GM21717 (cell line): Measurements from ENCODE around the gene NPTXR.
"Not testable (repeated sequence)": the region's sequence is repeated elsewhere in the genome, so short reads cannot be mapped to it uniquely, and the experiment has no call there.

Experiments
- ATAC-seq: cut with Tn5 transposase; IDR thresholded peaks from one replicate; pipeline ENCODE4 v1.9.1; 2021; ENCODE audit warnings: mild to moderate bottlenecking, moderate library complexity; ENCODE audit not compliant: unreplicated experiment

The NPTXR gene

DNA sequence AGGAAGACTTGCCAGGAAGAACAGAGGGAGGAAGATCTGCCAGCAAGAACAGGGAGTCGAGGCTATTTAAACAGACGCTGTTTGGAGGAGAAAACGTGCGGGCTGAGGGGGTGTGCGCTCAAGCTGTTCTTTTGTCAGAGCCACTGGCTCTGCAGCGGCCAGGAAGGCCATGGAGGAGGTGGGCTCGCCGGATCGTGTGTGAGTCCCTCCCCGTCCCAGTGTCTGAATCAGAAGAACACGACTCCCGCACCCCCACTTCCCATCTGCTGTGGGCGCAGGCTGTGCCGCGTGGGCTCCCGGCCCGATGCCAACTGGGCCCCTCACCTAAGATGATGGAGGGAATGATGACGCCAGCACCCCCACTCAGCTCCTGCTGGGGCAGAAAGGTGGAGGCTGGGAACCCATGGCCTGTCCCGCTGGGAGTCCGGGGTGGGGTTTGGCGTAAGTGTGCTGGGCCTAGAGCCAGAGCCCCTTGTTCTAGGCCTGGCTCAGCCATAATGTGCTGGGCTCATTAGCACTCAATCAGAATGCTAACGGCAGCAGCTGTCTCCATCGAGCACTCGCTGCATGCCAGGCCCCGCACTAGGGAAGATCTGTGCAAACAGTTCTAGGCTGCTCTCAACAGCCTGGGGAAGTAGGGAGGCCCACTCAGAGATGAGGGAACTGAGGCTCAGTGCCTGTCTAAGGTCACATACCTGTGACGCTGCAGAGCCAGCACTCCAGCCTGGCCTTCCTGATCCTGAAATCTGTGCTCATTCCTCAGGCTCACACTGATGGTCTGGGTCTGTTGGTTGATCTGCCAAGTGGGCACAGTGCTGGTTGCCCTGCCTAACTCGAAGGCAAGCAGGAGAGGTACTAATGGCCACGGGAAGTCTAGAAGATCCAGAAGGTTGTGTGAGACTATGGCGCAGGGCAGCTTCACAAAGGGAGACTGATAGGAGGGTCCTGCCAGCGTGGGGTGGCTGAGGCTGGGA, 11.5 kb downstream of the NPTXR start:
- no peak for ATAC-seq

DNA sequence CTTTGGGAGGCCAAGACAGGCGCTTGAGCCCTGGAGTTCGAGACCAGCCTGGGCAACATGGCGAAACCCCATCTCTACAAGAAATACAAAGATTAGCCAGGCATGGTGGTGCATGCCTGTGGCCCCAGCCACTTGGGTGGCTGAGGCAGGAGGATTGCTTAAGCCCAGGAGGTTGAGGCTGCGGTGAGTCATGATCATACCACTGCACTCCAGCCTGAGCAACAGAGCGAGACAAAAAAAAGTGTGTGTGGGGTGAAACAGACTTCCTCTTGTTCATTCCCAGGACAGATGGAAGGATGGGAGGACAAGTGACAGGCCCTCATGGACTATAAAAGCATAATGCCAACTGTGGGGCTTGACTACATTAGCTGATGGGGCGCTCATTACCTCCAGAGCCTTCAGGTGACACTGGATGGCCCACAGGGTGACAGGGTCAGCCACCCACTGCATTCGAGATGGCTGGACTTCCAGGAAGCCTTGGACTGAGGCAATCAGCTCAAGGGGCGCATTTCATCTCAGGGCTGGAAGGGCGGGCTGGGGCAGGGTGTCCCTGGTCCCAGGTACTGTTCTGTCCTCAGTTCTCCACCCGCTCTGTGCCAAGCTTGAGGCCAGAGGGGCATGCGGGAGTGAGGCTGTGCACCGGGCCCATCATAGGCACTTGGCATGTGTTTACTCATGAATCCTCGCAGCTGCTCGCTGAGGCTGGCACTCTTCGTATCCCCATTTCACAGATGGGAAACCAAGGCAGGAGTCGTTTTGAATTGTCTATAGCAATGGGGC, 12.5 kb downstream of the NPTXR start:
- no peak for ATAC-seq

DNA sequence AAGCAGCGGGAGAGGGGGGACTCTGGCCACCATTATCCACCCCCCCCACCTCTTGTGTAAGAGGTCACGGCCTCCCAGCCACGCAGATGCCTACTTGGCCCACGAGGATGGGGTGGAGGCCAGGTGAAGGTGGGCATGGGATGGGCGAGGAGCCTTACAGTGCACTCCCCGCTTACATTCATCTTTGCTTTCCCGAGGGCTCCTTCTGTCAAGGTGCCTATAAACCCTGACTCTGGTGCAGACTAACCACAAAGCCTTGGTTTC, 13.1 kb downstream of the NPTXR start:
- no peak for ATAC-seq

DNA sequence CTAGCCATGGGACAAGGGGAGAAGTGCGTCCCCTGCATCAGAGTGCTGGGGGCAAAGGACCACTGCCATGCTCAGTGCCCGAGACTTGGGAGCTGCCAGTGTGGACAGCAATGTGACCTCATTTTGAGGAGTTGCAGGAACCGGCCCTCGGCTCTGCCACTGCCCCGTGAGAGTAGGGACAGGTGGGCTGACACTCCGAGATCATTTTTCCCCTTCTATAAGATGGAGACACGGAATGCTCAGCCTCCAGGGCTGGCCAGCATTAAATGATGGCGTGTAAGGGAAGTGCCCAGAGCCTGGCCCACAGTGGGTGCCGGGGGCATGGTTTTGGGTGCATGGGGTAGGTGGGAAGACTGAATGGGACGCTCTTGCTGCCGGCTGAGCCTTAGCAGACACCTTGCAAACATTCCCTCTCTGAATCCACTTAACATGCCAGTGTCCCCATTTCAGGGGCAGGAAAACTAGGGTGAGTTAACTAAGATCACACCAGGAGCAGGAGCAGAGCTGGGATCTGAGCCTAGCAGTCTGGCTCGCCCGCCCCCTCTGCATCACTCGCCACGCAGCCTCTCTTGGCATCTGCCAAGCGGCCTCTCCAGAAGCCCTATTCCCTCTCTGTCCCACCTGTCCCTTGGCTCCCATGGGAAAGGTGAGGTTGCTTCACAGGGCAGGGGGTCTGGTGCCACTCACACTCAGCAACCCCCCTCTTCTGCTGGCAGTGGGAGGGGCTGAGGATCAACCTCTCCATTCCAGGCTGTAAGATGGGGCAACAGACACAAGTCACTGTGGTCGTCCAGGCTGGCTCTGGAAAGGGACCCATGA, 13.6 kb downstream of the NPTXR start:
- ATAC-seq = no peak

DNA sequence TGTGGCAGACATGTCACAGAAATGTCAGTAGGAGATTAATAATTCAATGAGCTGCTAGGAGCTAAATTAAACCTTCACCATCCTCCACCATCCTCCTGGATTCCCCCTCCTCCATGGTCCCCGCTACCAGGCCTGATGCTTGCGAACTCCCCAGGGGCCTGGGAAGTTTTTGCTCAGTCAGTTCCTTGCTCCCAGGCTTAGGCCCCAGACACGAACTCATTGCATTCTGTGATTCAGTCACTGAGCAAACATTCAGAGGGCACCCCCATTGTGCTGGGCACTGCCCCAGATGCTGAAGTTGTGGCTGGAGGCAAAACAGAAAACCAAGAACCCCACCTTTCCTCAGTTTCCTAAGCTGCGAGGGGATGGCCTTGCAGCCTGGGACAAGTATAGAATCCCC, 14.3 kb downstream of the NPTXR start:
- no peak for ATAC-seq

DNA sequence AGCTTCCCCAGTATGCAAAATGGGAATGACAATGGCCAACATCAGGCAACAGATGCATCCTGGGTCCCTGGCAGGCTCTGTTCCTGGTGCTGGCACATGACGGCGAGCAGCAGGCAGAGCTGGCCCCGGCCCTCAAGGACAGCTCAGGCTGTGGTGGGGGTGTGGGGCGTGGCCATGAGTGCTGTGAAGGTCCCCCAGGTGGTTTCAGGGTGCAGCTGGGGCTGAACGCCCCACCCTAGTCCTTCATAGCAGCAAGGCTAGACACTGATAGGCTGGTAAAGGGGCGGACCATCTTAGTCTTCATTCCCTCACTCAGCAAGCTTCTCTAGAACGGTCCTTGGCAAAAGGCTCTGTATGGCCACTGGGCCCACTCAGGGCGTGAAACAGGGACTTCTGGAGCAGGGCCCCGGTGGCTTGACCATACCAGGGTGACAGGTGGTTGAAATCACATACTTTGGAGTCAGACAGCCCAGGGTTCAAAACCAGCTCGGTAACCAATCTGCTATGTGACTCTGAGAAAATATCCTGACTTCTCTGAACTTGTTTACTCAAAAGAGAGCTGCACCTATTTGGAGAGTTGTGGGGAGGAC, 15.1 kb downstream of the NPTXR start:
- no peak for ATAC-seq

DNA sequence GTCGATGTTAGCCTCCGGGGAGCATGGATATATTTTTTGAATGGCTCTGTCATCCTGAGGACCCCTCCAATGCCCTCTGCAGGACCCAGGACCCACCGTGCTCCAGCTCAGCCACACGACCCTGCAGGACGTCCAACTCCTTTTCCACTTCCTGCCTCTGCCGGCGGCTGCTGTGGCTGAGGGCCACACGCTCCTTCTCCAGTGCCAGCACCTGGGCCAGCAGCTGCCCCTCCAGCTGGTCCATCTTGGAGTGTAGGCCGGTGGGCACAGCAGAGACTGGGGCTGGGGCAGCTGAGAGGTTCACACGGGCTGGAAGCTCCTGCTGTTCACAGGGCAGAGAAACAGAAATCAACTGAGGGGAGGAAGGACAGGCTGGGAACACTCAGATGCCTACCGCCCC, 15.6 kb downstream of the NPTXR start:
- no peak for ATAC-seq

DNA sequence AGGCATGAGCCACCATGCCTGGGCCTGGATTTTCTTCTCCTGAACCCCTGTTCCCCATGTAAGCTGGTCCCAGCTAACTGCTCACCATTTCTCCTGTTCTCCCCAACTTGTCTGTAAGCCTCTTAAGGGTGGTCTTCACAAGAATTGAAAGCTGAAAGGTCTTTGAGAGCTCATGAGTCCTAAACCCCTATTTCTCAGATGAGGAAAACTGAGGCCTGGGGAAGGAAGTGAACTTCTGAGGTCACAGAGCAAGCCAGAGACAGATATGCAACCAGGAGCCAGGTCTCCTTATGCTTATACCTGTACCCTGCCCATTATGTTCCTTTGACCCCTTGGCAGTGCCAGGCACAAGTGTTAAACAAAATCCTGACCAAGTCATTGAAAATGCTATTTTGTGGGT, 16.3 kb downstream of the NPTXR start:
- ATAC-seq = no peak

DNA sequence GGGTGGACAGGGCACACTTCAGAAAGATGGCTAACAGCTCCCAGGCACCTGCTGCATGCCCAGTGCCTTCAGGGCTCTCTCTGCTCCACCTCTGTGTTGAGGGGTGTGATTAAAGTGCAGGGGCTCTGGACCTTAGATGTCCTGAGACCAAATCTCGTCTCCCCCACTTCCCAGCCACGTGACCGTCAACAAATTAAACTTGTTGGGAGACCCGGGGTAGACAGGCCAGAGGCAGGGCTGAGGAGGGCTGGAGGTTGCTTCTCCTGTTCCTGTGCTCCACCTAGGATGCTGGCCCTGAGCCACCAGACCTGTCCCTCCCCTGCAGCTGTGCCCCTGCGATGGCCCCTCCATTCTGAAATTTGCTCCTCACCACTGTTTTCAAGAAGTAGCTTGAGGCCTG, 17.0 kb downstream of the NPTXR start:
- no peak for ATAC-seq

DNA sequence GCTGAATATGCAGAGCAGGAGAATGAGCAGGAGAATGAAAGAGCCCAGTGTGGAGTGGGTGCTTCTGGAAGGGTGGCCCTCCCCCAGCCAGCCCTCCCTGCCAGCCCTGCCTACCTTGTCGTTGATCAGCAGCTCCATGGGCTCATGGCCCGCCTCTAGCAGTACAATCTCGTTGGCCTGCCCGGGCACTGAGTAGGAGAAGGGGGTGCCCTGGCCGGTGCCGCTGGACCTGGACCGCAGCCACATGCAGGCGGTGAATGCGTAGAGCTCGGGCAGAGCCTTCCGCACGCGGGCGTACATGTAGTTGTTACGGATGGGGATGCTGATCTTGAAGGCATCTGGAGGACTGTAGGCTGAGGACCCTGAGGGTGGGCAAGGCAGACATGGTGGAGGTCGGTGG, 17.4 kb downstream of the NPTXR start:
- ATAC-seq = no peak

DNA sequence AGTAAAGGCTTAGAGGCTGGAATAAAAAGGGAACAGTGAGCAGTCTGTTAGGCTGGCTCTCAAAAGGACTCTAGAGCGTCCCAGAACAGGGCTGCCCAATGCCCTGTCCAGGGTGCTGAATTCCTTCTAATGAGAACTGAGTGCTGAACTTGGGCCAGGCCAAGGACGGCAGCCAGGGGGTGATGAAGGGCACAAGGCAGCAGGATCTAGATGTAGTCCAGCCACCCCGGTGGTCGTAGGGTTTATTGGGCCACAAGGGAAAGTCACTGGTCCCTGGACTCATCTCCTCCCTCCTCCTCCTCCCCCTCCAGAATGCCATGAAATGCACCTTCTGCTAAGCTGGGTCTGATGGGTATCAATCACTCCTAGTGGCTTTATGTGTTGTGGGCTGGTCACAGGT, 19.2 kb downstream of the NPTXR start:
- no peak for ATAC-seq

DNA sequence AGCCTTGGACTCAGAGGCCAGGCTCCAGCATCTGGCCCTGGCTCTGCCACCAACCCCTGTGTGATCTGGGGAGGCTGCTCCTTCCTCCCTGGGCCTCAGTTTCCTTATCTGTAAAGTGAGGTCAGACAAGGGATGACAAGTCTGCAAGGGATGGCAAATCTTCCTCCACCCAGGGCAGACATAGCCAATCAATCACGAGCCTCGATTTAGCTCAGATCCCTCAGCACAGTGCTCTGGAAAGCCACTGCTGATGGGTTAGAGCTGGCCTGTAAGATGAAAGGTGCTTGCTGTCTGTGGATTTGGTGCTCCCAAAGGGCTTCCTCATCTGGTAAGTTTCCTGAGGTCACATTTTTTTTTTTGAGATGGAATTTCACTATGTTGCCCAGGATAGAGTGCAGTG, 20.2 kb downstream of the NPTXR start:
- ATAC-seq = no peak

DNA sequence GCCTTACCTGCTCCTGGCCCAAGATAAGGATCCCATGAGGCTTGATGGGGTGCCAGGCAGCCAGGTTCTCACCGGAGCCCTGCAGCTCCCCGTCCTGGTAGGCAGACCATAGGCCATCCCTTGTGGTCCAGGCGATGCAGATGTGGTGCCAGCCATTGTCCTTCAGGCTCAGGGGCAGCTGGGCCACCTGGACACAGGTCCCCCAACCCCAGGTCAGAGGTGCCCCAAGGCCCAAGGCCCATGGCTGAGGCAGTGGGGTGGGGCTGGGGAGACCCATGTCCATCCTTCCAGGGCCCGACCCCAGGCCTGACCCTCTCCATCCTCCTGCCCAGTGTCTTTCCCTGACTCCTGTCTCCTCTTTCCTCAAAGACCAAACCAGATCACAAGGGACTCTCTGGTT, 20.8 kb downstream of the NPTXR start:
- ATAC-seq = no peak

DNA sequence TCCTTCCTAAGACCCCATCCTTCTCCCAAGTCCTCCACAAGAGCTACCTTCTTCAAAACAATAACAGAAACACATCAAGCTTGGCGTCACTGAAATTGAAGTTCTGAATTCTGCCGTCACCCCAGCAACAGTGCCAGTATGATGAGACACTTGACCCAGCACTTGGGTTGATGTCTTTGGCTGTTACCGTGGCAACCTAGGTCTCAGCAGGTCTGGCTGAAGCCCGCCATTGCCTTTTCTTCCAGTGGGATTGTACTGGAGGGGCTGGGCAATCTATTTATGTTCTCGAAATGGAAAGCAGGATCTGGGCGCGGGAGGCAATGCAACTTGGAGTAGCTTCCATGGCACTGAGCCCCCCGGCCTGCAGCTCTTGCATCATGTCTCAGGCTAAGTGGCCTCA, 23.8 kb downstream of the NPTXR start:
- ATAC-seq = no peak

DNA sequence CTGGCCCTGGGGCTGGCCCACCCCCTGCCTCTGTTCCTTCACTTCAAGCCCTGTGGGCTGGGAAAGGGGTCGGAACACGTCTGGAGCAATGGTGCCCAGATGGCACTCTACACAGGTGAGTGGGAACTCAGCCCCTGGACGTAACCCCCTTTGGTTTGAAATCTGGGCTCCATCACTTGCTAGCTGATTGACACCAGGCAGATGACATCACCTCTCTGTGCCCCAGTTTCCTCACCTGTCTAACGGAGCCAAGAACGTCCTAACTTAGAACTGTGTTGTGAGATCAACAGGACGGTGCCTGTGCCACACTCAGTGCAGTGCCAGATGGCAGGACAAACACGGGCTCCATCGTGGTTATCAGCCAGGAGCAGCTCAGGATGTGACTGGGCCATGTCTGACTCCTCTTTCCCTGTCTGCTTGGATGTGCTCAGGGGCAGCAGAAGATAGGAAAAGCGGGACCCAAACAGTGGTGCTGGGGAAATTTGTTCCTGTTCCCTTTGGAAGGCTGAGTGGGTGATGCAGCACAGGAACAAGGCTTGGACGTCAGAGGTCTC, 24.4 kb downstream of the NPTXR start:
- no peak for ATAC-seq

DNA sequence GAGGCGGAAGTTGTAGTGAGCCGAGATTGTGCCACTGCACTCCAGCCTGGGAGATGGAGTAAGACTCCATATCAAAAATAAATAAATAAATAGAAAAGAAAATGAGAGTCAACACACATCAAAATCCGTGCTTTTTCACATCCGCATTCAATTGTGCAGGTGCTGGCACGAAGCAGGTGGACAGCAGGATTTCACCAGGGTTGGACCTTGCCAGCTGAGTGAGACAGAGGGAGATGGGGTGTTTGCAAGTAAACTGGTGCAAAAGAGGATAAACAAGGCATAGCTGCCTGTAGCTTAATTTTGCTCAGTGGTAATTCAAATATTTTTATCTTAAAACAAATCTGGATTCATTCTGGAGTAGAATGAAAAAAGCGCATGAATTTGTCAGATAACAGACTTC, 26.6 kb downstream of the NPTXR start:
- no peak for ATAC-seq

DNA sequence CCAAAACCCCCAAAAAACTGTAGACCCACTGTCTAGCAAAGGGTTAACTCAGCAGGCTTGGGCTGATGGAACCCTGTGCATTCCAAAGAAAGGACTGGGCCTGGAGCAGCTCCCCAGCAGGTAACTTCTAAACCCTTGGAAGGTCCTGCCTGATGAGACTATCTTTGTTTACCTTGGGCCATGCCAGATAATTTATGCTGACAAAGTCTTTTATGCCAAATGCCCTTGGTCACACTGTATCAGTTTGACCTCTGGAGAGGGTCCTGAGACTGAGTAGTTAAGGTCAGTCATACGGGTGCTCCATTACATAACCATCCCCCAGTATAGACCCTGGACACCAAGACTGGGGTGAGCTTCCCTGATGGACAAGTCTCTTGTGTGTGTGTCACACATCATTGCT, 28.0 kb downstream of the NPTXR start:
- no peak for ATAC-seq

DNA sequence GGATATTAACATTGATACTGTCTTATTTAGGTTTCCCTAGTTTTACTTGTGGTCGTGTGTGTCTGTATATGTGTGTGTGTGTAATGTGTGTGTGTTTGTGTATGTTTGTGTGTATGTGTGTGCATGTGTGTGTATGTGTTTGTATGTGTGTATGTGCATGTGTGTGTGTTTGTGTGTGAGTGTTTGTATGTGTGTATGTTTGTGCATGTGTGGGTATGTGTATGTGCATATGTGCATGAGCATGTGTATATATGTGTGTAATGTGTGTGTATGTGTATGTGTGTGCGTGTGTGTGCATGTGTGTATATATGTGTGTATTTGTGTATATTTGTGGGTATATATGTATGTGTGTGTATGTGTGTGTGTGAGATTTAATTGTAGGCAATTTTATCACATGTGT, 32.6 kb downstream of the NPTXR start:
- ATAC-seq = no peak

DNA sequence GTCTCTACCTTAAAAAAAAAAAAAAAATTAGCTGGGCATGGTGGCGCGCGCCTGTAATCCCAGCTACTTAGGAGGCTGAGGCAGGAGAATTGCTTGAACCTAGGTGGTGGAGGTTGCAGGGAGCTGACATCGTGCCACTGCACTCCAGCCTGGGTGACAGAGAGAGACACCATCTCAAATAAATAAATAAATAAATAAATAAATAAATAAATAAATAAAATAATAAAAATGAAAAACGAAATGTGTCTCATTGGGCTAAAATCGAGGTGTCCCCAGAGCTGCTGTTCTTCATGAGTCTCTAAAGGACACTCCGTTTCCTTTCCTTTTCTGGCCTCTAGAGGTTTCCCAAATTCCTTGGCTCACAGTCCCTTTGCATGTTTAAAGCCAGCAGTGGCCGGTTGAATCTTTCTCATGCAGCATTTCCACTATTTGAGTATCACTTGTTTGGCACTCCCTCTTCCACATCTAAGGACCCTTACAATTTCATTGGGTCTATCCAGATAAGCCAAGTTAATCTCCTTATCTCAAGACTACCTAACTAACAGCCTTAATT, 38.7 kb downstream of the NPTXR start:
- not testable (repeated sequence) for ATAC-seq

DNA sequence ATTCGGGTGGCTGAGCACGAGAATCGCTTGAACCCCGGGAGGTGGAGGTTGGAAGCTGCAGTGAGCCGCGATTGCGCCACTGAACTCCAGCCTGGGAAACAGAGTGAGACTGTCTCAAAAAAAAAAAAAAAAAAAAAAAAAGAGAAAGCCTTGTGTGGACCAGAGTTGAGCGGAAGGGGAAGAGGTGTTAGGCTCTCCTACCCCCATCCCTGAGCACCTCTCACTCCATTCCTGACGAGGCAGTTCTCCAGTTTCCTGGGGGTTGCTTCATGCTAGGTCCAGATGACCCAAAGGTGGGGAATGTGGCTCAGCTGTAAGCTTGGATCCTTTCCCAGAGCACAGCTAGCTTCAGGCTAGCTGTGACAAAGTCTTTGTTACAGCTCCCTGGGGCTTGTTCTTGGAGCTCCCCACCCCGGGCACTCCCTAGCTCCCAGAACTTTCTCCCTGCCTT, 41.1 kb downstream of the NPTXR start:
- no peak for ATAC-seq
